T-helper 1 cell (primary cell): ENCODE data around the gene DGKZ.
"Not testable (repeated sequence)": the region's sequence is repeated elsewhere in the genome, so short reads cannot be mapped to it uniquely, and the experiment has no call there.

Experiments
- DNase-seq, 5 donors: peaks; one replicate each; pipeline ENCODE4 v3.0.0-alpha.2; 2012 to 2020
- total RNA-seq, 4 donors: gene quantifications; one replicate each; lab custom pipeline; 2026; lab: John Stamatoyannopoulos, UW

DGKZ gene
- 227 to 279 (median 240) reads per million in 4 donors for total RNA-seq

GRCh38 chr11:46346886-46347636, at the start of gene DGKZ:
Gene DGKZ (plus strand): TSS chr11:46347463. CDS start chr11:46347660, 197 bp downstream.
- DNase-seq: peak; percentile 82 to 94 (median 85)

GRCh38 chr11:46298699-46299433, 48.4 kb upstream of the DGKZ start:
- DNase-seq: no peak

GRCh38 chr11:46299451-46299961, 47.8 kb upstream of the DGKZ start:
- DNase-seq: no peak

- no peak for DNase-seq
Observed at GRCh38 chr11:46300270-46300669, 47.0 kb upstream of the DGKZ start.

GRCh38 chr11:46302866-46303265, 44.4 kb upstream of the DGKZ start:
- DNase-seq: no peak

GRCh38 chr11:46304036-46304435, 43.2 kb upstream of the DGKZ start:
- not testable (repeated sequence) for DNase-seq

- DNase-seq: no peak
Observed at GRCh38 chr11:46304605-46305179, 42.6 kb upstream of the DGKZ start.

- peak in 1 of 5 donors; percentile 33 for DNase-seq
Observed at GRCh38 chr11:46305295-46305694, 42.0 kb upstream of the DGKZ start.

- DNase-seq: no peak
Observed at GRCh38 chr11:46306296-46306853, 40.9 kb upstream of the DGKZ start.

- no peak for DNase-seq
Observed at GRCh38 chr11:46307369-46307768, 39.9 kb upstream of the DGKZ start.

- no peak for DNase-seq
Observed at GRCh38 chr11:46307785-46308341, 39.4 kb upstream of the DGKZ start.

- peak in 4 of 5 donors; percentile 32 to 65 (median 50) for DNase-seq
Observed at GRCh38 chr11:46308631-46309419, 38.4 kb upstream of the DGKZ start.

GRCh38 chr11:46309814-46310259, 37.4 kb upstream of the DGKZ start:
- DNase-seq: no peak

- peak; percentile 33 to 74 (median 58) for DNase-seq
Observed at GRCh38 chr11:46315033-46315738, 32.1 kb upstream of the DGKZ start.

- no peak for DNase-seq
Observed at GRCh38 chr11:46315783-46316563, 31.3 kb upstream of the DGKZ start.

- DNase-seq: no peak
Observed at GRCh38 chr11:46319074-46319453, 28.2 kb upstream of the DGKZ start.

- no peak for DNase-seq
Observed at GRCh38 chr11:46321757-46322156, 25.5 kb upstream of the DGKZ start.

GRCh38 chr11:46322759-46323158, 24.5 kb upstream of the DGKZ start:
- no peak for DNase-seq

GRCh38 chr11:46326813-46327416, 20.3 kb upstream of the DGKZ start:
- DNase-seq: no peak

GRCh38 chr11:46327829-46328228, 19.4 kb upstream of the DGKZ start:
- DNase-seq: no peak
